Stimulated activated naive CD4-positive, alpha-beta T cell treated with Interleukin-2 at 50 U/mL for 16 hours (primary cell): ENCODE data around the gene SERPINA6.
"Not testable (repeated sequence)": the region's sequence is repeated elsewhere in the genome, so short reads cannot be mapped to it uniquely, and the experiment has no call there.

Experiments used
- DNase-seq: peaks from one replicate; lab custom pipeline; 2025; lab: John Stamatoyannopoulos, UW

Gene SERPINA6

GRCh38 chr14:94291906-94292525 is 31.1 kb downstream of the SERPINA6 start:
- no peak for DNase-seq

GRCh38 chr14:94291159-94291905 is 31.8 kb downstream of the SERPINA6 start:
- no peak for DNase-seq

- no peak for DNase-seq
These were observed 32.9 kb downstream of the SERPINA6 start for GRCh38 chr14:94290197-94290596.

- DNase-seq: no peak
These were observed 34.3 kb downstream of the SERPINA6 start for GRCh38 chr14:94288610-94289465.

- DNase-seq: no peak
These were observed 38.0 kb downstream of the SERPINA6 start for GRCh38 chr14:94285158-94285557.

GRCh38 chr14:94284221-94284620 is 38.9 kb downstream of the SERPINA6 start:
- DNase-seq: no peak

- DNase-seq: no peak
These were observed 40.0 kb downstream of the SERPINA6 start for GRCh38 chr14:94282991-94283723.

GRCh38 chr14:94278731-94279130 is 44.4 kb downstream of the SERPINA6 start:
- DNase-seq: no peak

GRCh38 chr14:94276898-94277561 is 46.1 kb downstream of the SERPINA6 start:
- not testable (repeated sequence) for DNase-seq

- DNase-seq: no peak
These were observed 54.0 kb downstream of the SERPINA6 start for GRCh38 chr14:94269156-94269555.

- not testable (repeated sequence) for DNase-seq
These were observed 54.6 kb downstream of the SERPINA6 start for GRCh38 chr14:94268582-94268981.

- DNase-seq: no peak
These were observed 55.8 kb downstream of the SERPINA6 start for GRCh38 chr14:94267352-94267751.

- not testable (repeated sequence) for DNase-seq
These were observed 58.9 kb downstream of the SERPINA6 start for GRCh38 chr14:94264195-94264594.
